A673 (cell line): ENCODE measurements around the gene ZNF513.
A peak's percentile ranks its signal among the peaks of the same experiment; 100 is the strongest.

Source experiments
- CTCF ChIP-seq: fragments of 300-800, 200-600 bp; sonication (generic); conservative IDR thresholded peaks from 2 replicates; pipeline ENCODE4 v1.5.1; 2017; ENCODE audit warnings: low read depth, mild to moderate bottlenecking, antibody characterized with exemption, low read length, moderate library complexity, mixed read lengths
- EZH2 ChIP-seq: fragments of 200-600 bp; sonication (generic); IDR thresholded peaks from 2 replicates; pipeline ENCODE4 v1.6.1; 2017; ENCODE audit warnings: borderline replicate concordance, low read depth, mild to moderate bottlenecking, mixed read lengths, antibody characterized with exemption, low read length; ENCODE audit not compliant: poor library complexity, severe bottlenecking

- TF ChIP-seq CTCF (peak; percentile 42; the same call in 1 of the 2 replicates), EZH2 (no peak)
These were observed 2.3 kb downstream of the ZNF513 start for GRCh38 chr2:27378096-27378808.
